ENCODE results near the gene BMP2.

The BMP2 gene

DNA sequence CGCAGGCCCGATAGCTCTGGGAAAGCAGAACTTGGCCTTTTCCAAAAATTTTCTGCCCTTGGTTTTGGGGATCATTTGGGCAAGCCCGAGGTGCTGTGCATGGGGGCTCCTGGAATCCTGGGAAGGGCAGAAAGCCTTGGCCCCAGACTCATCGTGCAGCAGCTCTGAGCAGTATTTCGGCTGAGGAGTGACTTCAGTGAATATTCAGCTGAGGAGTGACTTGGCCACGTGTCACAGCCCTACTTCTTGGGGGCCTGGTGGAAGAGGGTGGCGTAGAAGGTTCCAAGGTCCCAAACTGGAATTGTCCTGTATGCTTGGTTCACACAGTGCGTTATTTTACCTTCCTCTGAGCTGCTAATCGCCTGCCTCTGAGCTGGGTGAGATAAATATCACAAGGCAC is 1.1 kb upstream of the BMP2 start:
- POLR2A ChIA-PET, result no interaction called here
- DNase-seq (ENCODE audit: extremely low spot score), result no peak
- TF ChIP-seq, protein P1, sequence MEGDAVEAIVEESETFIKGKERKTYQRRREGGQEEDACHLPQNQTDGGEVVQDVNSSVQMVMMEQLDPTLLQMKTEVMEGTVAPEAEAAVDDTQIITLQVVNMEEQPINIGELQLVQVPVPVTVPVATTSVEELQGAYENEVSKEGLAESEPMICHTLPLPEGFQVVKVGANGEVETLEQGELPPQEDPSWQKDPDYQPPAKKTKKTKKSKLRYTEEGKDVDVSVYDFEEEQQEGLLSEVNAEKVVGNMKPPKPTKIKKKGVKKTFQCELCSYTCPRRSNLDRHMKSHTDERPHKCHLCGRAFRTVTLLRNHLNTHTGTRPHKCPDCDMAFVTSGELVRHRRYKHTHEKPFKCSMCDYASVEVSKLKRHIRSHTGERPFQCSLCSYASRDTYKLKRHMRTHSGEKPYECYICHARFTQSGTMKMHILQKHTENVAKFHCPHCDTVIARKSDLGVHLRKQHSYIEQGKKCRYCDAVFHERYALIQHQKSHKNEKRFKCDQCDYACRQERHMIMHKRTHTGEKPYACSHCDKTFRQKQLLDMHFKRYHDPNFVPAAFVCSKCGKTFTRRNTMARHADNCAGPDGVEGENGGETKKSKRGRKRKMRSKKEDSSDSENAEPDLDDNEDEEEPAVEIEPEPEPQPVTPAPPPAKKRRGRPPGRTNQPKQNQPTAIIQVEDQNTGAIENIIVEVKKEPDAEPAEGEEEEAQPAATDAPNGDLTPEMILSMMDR (IDR thresholded peaks at IDR 0.05; ENCODE audit: control extremely low read depth, extremely low read depth, low read depth, missing control alignments), result no peak
- CTCF ChIA-PET, result interaction anchor here (0.7 to 2.8 kb wide), 18 partner anchors 9 to 1956 kb away, joined by 3 to 24 read pairs (median 4); no protein-coding TSS in a partner anchor

DNA sequence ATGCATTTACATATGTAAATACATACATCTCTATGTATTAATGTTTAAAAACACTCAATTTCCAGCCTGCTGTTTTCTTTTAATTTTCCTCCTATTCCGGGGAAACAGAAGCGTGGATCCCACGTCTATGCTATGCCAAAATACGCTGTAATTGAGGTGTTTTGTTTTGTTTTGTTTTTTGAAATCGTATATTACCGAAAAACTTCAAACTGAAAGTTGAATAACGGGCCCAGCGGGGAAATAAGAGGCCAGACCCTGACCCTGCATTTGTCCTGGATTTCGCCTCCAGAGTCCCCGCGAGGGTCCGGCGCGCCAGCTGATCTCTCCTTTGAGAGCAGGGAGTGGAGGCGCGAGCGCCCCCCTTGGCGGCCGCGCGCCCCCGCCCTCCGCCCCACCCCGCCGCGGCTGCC is 355 bp upstream of the BMP2 start:
- no peak for DNase-seq (ENCODE audit: extremely low spot score)
- CTCF ChIA-PET, result interaction anchor here (2.5 to 2.8 kb wide), 4 partner anchors 9 to 1955 kb away, joined by 10 to 24 read pairs (median 14); no protein-coding TSS in a partner anchor
- POLR2A ChIA-PET, result interaction anchor here (0.6 kb wide), 1 partner anchor 1717 kb away, joined by 4 read pairs; no protein-coding TSS in a partner anchor
- TF ChIP-seq, protein P1 (IDR thresholded peaks at IDR 0.05; ENCODE audit: control extremely low read depth, extremely low read depth, low read depth, missing control alignments), result no peak

DNA sequence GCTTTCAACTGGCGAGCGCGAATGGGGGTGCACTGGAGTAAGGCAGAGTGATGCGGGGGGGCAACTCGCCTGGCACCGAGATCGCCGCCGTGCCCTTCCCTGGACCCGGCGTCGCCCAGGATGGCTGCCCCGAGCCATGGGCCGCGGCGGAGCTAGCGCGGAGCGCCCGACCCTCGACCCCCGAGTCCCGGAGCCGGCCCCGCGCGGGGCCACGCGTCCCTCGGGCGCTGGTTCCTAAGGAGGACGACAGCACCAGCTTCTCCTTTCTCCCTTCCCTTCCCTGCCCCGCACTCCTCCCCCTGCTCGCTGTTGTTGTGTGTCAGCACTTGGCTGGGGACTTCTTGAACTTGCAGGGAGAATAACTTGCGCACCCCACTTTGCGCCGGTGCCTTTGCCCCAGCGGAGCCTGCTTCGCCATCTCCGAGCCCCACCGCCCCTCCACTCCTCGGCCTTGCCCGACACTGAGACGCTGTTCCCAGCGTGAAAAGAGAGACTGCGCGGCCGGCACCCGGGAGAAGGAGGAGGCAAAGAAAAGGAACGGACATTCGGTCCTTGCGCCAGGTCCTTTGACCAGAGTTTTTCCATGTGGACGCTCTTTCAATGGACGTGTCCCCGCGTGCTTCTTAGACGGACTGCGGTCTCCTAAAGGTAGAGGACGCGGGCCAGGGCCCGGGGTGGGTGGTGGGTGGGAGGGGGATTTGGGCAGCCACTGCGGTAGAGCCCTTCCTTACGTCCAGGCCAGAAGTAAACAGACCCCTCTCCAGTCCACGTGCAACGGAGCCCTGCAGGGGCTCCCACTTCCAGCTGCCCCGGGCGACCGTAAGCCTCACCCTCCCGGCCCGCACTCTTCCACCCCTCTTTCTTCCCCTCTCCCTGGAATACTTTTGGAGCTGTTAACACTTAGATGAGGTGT is 998 bp downstream of the BMP2 start:
- ChIA-PET CTCF (interaction anchor here (1.1 to 2.0 kb wide), 2 partner anchors 9 to 517 kb away, joined by 3 to 7 read pairs; no protein-coding TSS in a partner anchor), POLR2A (no interaction called here)
- TF ChIP-seq, protein P1 (IDR thresholded peaks at IDR 0.05; ENCODE audit: control extremely low read depth, extremely low read depth, low read depth, missing control alignments), result no peak
- peak; percentile 19 for DNase-seq (ENCODE audit: extremely low spot score)

DNA sequence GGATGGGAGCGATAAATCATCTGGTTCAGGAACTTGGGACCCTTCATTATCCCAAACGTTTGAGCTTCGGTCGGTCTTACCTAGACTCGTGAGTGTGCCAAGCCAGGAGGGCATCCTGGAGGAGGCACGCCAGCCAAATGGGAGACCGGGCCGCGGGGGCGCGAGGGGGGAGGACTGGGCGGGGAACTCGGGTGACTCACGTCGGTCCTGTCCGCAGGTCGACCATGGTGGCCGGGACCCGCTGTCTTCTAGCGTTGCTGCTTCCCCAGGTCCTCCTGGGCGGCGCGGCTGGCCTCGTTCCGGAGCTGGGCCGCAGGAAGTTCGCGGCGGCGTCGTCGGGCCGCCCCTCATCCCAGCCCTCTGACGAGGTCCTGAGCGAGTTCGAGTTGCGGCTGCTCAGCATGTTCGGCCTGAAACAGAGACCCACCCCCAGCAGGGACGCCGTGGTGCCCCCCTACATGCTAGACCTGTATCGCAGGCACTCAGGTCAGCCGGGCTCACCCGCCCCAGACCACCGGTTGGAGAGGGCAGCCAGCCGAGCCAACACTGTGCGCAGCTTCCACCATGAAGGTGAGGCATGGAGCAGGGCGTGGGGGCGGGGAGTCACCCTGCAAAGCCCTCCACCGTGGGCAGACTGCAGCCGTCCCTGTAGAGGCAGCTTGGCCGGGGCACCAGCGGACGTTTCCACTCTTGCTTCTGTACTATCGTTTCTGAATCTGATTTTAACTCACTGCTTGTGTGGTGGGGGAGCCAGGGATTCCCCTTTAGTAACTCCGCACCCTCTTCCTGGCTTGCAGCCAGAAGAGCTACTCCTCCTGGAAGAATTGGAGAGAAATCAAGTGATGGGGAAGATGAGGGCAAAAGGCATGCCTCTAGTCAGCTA is 2.7 kb downstream of the BMP2 start:
- DNase-seq (ENCODE audit: extremely low spot score), result peak; percentile 13
- CTCF ChIA-PET, result interaction anchor here (1.1 to 2.0 kb wide), 2 partner anchors 11 to 516 kb away, joined by 3 to 7 read pairs; no protein-coding TSS in a partner anchor
- POLR2A ChIA-PET, result no interaction called here
- TF ChIP-seq, protein P1 (IDR thresholded peaks at IDR 0.05; ENCODE audit: control extremely low read depth, extremely low read depth, low read depth, missing control alignments), result no peak

DNA sequence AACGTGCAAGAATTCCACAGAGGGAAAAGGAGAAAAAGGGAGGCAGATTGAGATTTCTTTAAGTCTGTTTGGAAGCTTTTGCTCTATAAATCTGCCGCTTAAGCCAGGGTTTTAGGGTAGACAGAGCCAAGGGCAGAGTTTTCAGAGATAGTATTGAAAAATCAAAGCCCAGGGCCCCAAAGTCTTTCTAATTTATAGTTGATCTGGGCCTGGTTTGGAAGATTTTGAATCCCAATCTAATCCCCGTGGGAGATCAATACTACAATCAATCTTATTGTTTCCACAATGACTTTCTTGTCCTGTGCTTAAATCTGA is 3.3 kb downstream of the BMP2 start:
- ChIA-PET CTCF (interaction anchor here (2.0 kb wide), 1 partner anchor 11 kb away, joined by 7 read pairs; no protein-coding TSS in a partner anchor), POLR2A (no interaction called here)
- TF ChIP-seq, protein P1 (IDR thresholded peaks at IDR 0.05; ENCODE audit: control extremely low read depth, extremely low read depth, low read depth, missing control alignments), result no peak
- no peak for DNase-seq (ENCODE audit: extremely low spot score)
